GM23338 (cell line): ENCODE measurements around the gene TMEM250. TPM values are rescaled to one million over a fixed set of nuclear protein-coding genes. Genes with fewer than 3 reads are reported as not detected.

Experiments used
- ATAC-seq: fragments of 200-7000 bp; cut with Tn5 transposase; 3 replicates; pipeline ENCODE4 v1.9.1; 2020
- DNase-seq: peaks from one replicate; pipeline ENCODE4 v3.0.0-alpha.2; 2015; ENCODE audit warnings: low spot score
- H2AFZ ChIP-seq: fragments of 200-600 bp; sonication (generic); 2 replicates; pipeline ENCODE4 v1.8.0; 2016; ENCODE audit warnings: antibody characterized with exemption, mild to moderate bottlenecking, moderate library complexity
- H3F3A ChIP-seq: fragments of 200-600 bp; sonication (generic); replicated peaks from 2 replicates; pipeline ENCODE4 v1.8.0; 2017; ENCODE audit warnings: antibody characterized with exemption, mixed run types, low read depth
- H3K27ac ChIP-seq: fragments of 200-600 bp; sonication (generic); 2 replicates; pipeline ENCODE4 v1.6.1; 2016; ENCODE audit warnings: low read depth
- H3K27me3 ChIP-seq: fragments of 200-600 bp; sonication (generic); 2 replicates; pipeline ENCODE4 v1.8.0; 2016; ENCODE audit warnings: mild to moderate bottlenecking, mixed run types, moderate library complexity; ENCODE audit not compliant: insufficient read depth
- H3K36me3 ChIP-seq: fragments of 200-600 bp; sonication (generic); 2 replicates; pipeline ENCODE4 v1.8.0; 2016; ENCODE audit warnings: mild to moderate bottlenecking; ENCODE audit not compliant: insufficient read depth
- H3K4me1 ChIP-seq: fragments of 200-600 bp; sonication (generic); 2 replicates; pipeline ENCODE4 v1.8.0; 2016; ENCODE audit warnings: mild to moderate bottlenecking, moderate library complexity; ENCODE audit not compliant: insufficient read depth
- H3K4me2 ChIP-seq: fragments of 200-600 bp; sonication (generic); 2 replicates; pipeline ENCODE4 v1.7.1; 2017; ENCODE audit warnings: mixed run types
- H3K4me3 ChIP-seq: fragments of 200-600 bp; sonication (generic); 2 replicates; pipeline ENCODE4 v1.6.1; 2016; ENCODE audit warnings: mixed run types
- H3K79me2 ChIP-seq: fragments of 200-600 bp; sonication (generic); replicated peaks from 2 replicates; pipeline ENCODE4 v1.8.0; 2017; ENCODE audit warnings: mild to moderate bottlenecking; ENCODE audit not compliant: insufficient read depth
- H3K9me2 ChIP-seq: fragments of 200-600 bp; sonication (generic); 2 replicates; pipeline ENCODE4 v1.8.0; 2017; ENCODE audit not compliant: insufficient read depth
- H4K20me1 ChIP-seq: fragments of 200-600 bp; sonication (generic); replicated peaks from 2 replicates; pipeline ENCODE4 v1.8.0; 2017; ENCODE audit warnings: mild to moderate bottlenecking; ENCODE audit not compliant: insufficient read depth
- H3K27ac Mint-ChIP-seq: 2 replicates; pipeline ENCODE4 v1.8.0; 2020; ENCODE audit warnings: inconsistent platforms, mild to moderate bottlenecking, moderate library complexity, mixed read lengths
- H3K27me3 Mint-ChIP-seq: 3 replicates; pipeline ENCODE4 v1.8.0; 2022; ENCODE audit warnings: low read depth, mild to moderate bottlenecking, moderate library complexity, mixed read lengths, inconsistent platforms; ENCODE audit not compliant: insufficient read depth, poor library complexity
- H3K36me3 Mint-ChIP-seq: 3 replicates; pipeline ENCODE4 v1.8.0; 2021; ENCODE audit warnings: low read depth, mild to moderate bottlenecking, inconsistent platforms, moderate library complexity, mixed read lengths
- H3K4me1 Mint-ChIP-seq: 3 replicates; pipeline ENCODE4 v1.8.0; 2020; ENCODE audit warnings: mild to moderate bottlenecking, inconsistent platforms, mixed read lengths
- H3K4me3 Mint-ChIP-seq: 3 replicates; pipeline ENCODE4 v1.8.0; 2021; ENCODE audit warnings: moderate library complexity, mild to moderate bottlenecking, inconsistent platforms, mixed read lengths
- H3K9me3 Mint-ChIP-seq: 3 replicates; pipeline ENCODE4 v1.8.0; 2020; ENCODE audit warnings: moderate library complexity, mild to moderate bottlenecking, inconsistent platforms, mixed read lengths
- CREB1 ChIP-seq: fragments of 250-450 bp; sonication (Bioruptor Pico); IDR thresholded peaks from 2 replicates; pipeline ENCODE4 v1.5.0; 2020; ENCODE audit warnings: low read depth, mild to moderate bottlenecking, moderate library complexity
- CTCF ChIP-seq, 2 experiments: fragments of 200-600 bp in 1 of 2; sonication (generic) in 1 of 2; conservative IDR thresholded peaks; 2 replicates each; pipeline versions ENCODE4 v1.5.1 to v1.6.1; 2016 to 2017; ENCODE audit warnings: antibody characterized with exemption in 2 of 2, low read depth in 2 of 2, mild to moderate bottlenecking in 2 of 2, moderate library complexity in 1 of 2
- ETS1 ChIP-seq: IDR thresholded peaks from 2 replicates; pipeline ENCODE4 v1.6.1; 2016; ENCODE audit warnings: antibody characterized with exemption
- EZH2phosphoT487 ChIP-seq: fragments of 200-600 bp; sonication (generic); IDR thresholded peaks from one replicate; pipeline ENCODE4 v1.8.1; 2018; ENCODE audit warnings: antibody characterized with exemption; ENCODE audit not compliant: unreplicated experiment
- JUNB ChIP-seq: IDR thresholded peaks from one replicate; pipeline ENCODE4 v1.6.1; 2016; ENCODE audit warnings: antibody characterized with exemption; ENCODE audit not compliant: unreplicated experiment
- ZNF114 ChIP-seq: fragments of 250-450 bp; sonication (Bioruptor Pico); IDR thresholded peaks from 2 replicates; pipeline ENCODE4 v1.5.0; 2020; ENCODE audit warnings: mild to moderate bottlenecking, moderate library complexity
- ZNF462 ChIP-seq: fragments of 250-450 bp; sonication (Bioruptor Pico); IDR thresholded peaks from 2 replicates; pipeline ENCODE4 v1.5.0; 2020; ENCODE audit warnings: mild to moderate bottlenecking, moderate library complexity
- polyA plus RNA-seq: library from polyadenylated mRNA; unstranded; fragments of >200 nt; fragmentation: Nextera tagmentation; extraction: Ambion mirVana; gene quantifications from 2 replicates; pipeline ENCODE4 v1.2.1, GENCODE V29; 2016
- total RNA-seq: library from RNA; depleted of rRNA; stranded (reverse); fragments of >200 nt; shearing (Covaris generic); gene quantifications from 2 replicates; pipeline ENCODE4 v1.2.3, GENCODE V29; 2014

TMEM250 gene
- total and polyA plus RNA-seq, 2 experiments from 2014 or later = 12.2 to 39.2 TPM

GRCh38 chr9:136099542-136099941 lies 19.1 kb downstream of the TMEM250 start (continued):
- no peak for TF ChIP-seq ZNF462 (CRISPR knock-in tag)
- no peak for TF ChIP-seq ETS1
- no peak for TF ChIP-seq CREB1 (CRISPR knock-in tag)

- H3K4me3 Mint-ChIP-seq = no peak overlapping the region; the same call in 2 of the 3 replicates
- no peak overlapping the region for H3K4me3 ChIP-seq
- no peaks in the 10 kb centered on the region for H3K36me3 ChIP-seq
- H3K4me1 ChIP-seq = peaks cover 21% of the 10 kb centered on the region
- peaks cover 21% of the 10 kb centered on the region for H3K4me1 Mint-ChIP-seq
- peaks cover 24% of the 10 kb centered on the region for H3K27me3 ChIP-seq
- no peaks in the 10 kb centered on the region for H3K36me3 Mint-ChIP-seq
- H3K9me2 ChIP-seq = no peaks in the 10 kb centered on the region
- no peak overlapping the region for H2AFZ ChIP-seq
- peaks cover 26% of the 10 kb centered on the region for H3K27me3 Mint-ChIP-seq
- DNase-seq (no peak), ATAC-seq (no peak)
- no peak overlapping the region for H3K27ac Mint-ChIP-seq
- H3K27ac ChIP-seq = no peak overlapping the region
- H3K79me2 ChIP-seq = no peaks in the 10 kb centered on the region
- no peaks in the 10 kb centered on the region for H4K20me1 ChIP-seq
- no peaks in the 10 kb centered on the region for H3K9me3 Mint-ChIP-seq
- H3F3A ChIP-seq = no peaks in the 10 kb centered on the region; the same call in 1 of the 2 replicates
- no peak overlapping the region for H3K4me2 ChIP-seq
- no peak for TF ChIP-seq ZNF462 (CRISPR knock-in tag)
- no peak for TF ChIP-seq ZNF114
- no peak for TF ChIP-seq CTCF (conservative IDR thresholded peaks at IDR 0.05; ENCODE audit: low read depth in 2 of 2)
- TF ChIP-seq EZH2phosphoT487 = no peak
- no peak for TF ChIP-seq JUNB
Observed at GRCh38 chr9:136098844-136099243, 19.8 kb downstream of the TMEM250 start.
